CD4-positive, alpha-beta T cell treated with Interleukin-6 for 4 hours (primary cell): Measurements from ENCODE around the gene CCDC68.

Experiments
- DNase-seq: peaks from one replicate; pipeline ENCODE4 v3.0.0-alpha.2; 2020; ENCODE audit warnings: mixed read lengths

Gene CCDC68

GRCh38 chr18:54960197-54960596 is 936 bp upstream of the CCDC68 start:
- no peak for DNase-seq

DNA sequence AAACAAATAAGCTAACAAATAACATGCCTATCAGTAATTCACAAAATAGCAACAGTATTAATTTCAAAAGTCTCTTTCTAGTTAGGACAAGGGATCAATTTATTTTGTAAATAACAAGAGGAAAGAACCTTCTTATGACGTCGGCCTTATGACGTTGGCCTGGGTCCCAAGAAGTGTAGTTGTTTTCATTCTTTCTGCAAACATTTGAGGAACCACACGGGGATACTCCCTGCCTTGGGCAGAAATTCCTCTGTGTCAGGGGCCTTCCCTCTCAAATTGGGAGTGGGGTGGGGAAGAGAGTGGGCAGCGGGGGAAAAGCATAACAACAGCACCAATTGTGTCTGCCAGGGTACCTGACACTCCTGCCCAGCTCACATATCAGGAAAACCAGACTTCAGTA is 1.3 kb downstream of the CCDC68 start:
- no peak for DNase-seq

DNA sequence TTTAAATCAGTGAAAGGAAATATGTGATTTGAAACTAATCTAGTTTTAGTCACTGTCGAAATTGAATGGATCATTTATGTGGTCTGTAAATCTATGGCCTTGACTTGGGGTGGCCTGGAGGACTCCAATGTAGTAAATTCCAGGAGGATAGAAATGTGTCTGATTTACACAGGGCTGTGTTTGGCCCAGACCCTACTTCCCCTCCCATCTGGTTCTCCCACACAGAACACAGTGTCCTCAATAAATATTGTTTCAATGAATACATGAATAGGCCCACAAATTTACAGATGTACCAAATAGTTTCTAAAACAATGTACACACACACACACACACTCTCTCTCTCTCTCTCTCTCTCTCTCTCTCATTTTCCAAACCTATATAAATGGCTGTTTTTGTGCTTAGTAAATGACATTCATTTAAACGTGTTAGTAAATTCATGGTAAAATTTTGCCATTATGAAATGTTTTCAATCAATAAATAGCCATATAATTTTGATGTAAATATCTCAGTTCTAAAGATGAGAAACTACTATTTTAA is 1.9 kb downstream of the CCDC68 start:
- DNase-seq, result no peak

DNA sequence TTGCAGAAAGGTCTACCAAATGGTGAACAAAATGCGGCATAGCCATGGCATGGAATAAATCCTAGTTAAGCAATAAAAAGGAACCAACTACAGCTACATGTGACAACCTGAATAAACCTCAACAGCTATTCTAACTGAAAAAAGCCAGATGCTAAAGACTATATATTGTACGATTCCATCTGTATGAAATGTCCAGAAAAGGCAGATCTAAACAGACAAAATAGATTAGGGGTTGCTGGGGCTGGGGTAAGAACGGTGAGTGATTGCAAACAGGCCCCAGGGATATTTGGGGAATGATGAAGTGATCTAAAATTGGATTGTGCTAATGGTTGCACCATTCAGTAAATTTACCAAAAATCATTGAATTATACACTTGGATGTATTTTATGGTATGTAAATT is 2.8 kb downstream of the CCDC68 start:
- DNase-seq, result no peak

GRCh38 chr18:54952026-54952425 is 7.2 kb downstream of the CCDC68 start:
- no peak for DNase-seq

GRCh38 chr18:54950221-54950620 is 9.0 kb downstream of the CCDC68 start:
- peak; percentile 8 for DNase-seq

GRCh38 chr18:54949588-54949987 is 9.7 kb downstream of the CCDC68 start:
- DNase-seq, result no peak

- DNase-seq, result no peak
Measured at GRCh38 chr18:54948350-54948837, 10.9 kb downstream of the CCDC68 start.

GRCh38 chr18:54947091-54947490 is 12.2 kb downstream of the CCDC68 start:
- peak; percentile 6 for DNase-seq

GRCh38 chr18:54946149-54946581 is 13.1 kb downstream of the CCDC68 start:
- peak; percentile 22 for DNase-seq

DNA sequence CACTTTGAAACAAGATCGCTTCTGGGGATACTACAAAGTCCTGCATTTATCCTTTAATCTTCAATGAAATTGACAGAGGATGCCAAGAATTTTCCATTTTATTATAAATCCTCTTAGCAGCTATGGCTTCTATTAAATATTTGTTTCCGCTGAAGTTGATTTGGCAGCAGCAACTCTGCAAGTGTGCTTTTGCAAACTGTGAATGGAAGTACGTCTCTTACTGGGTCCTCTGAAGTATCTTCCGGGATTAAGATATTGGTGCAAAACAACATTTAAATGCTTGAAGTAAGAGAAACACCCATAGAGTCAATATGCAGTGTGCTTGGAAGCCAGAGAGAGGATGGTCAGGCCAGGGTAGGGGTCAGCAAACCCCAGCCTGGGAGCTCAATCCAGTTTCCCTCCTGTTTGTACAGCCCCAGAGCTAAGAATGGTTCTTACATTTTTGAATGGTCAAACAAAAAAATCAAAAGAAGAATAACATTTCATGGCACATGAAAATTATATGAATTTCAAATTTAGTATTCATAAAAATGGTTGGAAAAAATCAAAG is 13.6 kb downstream of the CCDC68 start:
- no peak for DNase-seq

- no peak for DNase-seq
Measured at GRCh38 chr18:54942569-54942968, 16.7 kb downstream of the CCDC68 start.

DNA sequence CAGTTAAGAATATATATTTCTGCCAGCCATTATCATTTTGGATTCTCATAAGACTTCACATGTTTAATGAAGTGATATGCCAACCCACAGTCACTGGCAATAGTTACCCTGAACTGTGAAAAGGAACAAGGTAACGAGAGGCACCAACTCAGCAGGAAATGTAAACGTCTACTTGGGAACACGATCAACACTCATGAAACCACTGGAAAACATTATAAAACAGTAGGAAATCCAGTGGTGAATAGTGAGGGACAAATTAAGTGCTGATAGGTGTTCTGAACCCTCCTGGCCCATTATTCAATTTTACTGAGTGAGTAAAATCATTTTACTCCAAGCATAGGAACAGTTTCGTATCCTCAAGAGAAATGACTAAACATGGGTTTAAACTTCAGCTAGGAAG is 17.1 kb downstream of the CCDC68 start:
- DNase-seq, result no peak

DNA sequence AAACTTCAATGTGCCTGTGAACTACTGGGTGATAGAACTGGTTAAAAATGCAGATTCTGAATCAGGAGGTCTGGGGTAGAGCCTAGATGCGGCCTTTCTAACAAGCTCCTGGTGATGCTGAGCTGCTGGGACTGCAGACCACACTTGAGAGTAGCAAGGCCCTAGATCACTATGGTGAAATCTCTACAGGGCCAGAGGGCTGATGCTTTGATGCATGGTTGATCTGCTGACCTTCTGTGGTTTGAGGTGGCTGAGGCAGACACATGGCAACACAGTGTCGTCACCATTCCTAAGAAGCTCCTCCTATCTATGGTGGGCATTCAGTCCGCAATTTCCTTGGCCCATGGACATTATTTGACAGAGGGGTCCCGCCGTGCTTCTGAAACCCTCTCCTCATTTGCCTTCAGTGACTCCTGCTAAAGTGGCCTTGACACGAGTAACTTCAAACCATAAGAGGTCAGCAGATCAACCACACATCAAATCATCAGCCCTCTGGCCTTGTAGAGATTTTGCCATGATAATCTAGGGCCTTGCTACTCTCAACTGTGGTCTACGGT is 19.8 kb downstream of the CCDC68 start:
- no peak for DNase-seq

- DNase-seq, result no peak
Measured at GRCh38 chr18:54938506-54938905, 20.8 kb downstream of the CCDC68 start.

DNA sequence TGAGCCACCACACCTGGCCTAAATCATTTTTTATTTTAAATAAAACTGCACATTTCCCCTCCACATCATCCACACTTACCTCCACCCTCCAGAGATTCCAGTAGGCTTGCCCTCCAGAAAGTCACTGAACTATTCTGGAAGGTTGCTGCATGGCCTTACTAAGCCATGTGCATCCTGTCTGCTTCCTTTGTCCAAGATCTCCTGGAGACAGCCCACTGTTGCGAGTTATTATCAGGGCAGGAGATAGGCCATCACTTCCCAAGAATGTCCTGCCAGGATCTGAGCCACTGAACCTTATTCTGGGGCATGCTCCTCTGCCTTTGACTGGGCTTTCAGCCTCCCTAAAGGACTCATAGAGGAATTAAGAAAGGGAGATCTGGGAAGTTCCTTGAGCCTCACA is 26.8 kb downstream of the CCDC68 start:
- DNase-seq, result no peak

GRCh38 chr18:54931152-54931551 is 28.1 kb downstream of the CCDC68 start:
- DNase-seq, result no peak

- no peak for DNase-seq
Measured at GRCh38 chr18:54928236-54928635, 31.0 kb downstream of the CCDC68 start.

DNA sequence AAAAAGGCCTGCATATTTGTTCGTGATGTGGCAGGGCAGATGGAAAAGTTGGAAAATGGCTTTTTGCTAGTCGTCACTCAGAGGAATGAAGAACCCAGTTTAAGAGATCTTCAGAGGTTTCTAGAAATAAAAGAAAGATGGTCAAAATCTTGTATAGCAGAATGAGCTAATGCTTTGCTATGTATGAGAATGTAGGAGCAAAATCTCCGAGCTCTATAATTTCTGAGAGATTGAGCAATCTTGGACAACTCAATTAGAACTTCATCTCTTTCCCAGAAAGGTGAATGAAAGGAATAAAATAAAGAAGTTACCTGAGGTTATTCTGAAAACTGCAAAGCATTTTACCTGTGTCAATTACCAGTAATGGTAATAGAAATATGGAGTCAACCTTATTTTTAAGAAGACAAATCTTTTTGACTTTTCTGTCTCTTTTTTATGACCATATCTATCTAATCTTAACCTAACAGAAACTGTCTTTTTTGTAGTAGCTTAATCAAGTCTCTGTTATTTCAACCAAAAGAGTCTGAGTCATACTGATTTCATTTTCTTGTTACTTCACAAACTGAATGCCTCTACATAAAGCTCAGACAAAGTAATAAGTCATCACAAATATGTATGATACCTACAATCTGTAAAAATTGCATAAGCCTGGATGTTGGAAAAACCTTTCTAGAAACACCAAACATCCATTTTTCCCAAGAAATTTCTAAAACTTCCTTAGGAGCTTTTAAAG is 32.5 kb downstream of the CCDC68 start:
- DNase-seq, result no peak

- DNase-seq, result no peak
Measured at GRCh38 chr18:54924948-54925347, 34.3 kb downstream of the CCDC68 start.

- no peak for DNase-seq
Measured at GRCh38 chr18:54923339-54923956, 35.8 kb downstream of the CCDC68 start.

GRCh38 chr18:54919412-54919811 is 39.8 kb downstream of the CCDC68 start:
- no peak for DNase-seq

DNA sequence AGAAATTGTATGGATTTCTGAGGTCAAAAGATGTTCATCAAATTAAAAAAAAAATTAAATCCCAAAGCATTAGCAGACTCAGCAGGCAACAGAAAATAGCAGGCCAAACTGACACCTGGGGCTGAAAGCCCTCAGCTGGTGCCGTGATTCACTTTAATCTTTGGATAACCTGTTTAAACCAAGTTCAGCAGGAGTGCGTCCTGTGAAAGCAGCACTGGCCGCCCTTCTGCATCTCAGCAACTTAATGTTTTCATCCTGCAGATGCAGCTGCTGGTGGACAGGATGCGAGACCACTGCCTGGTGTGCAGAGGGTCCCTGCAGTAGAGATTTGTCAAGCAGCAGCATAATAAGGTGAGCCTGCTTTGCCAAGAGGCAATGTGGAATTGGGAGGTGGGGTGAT is 41.2 kb downstream of the CCDC68 start:
- DNase-seq, result no peak

GRCh38 chr18:54916507-54916906 is 42.8 kb downstream of the CCDC68 start:
- DNase-seq, result no peak
